Hair follicular keratinocyte (primary cell): Measurements from ENCODE around the gene CCER1. TPM values are rescaled to one million over a fixed set of nuclear protein-coding genes. Genes with fewer than 3 reads are reported as not detected.

ENCODE experiments used
- total RNA-seq: library from RNA; depleted of rRNA; stranded (reverse); fragments of >200 nt; gene quantifications from 2 replicates; pipeline ENCODE4 v1.2.3, GENCODE V29; 2015

The CCER1 gene, protein sequence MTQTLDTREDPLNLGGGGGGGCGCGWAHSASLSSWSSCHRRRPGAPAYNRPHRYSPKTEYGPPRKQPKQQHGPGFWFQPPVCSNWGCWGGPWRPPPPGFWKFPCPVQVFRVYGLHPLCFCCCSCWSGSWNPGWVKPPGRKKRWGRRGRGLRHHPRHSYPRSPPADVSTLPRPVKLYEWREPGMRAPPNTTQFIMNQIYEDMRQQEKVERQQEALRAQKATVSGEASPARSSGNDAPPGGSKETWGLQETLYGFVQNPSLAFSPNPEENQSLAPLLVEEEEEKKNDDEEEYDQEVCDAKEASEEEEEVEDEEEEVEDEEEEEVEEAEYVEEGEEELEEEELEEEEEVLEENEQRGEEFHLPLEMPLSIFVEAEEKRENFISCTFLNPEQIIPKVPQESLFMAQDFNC
- total RNA-seq = not detected in 2 replicates

DNA sequence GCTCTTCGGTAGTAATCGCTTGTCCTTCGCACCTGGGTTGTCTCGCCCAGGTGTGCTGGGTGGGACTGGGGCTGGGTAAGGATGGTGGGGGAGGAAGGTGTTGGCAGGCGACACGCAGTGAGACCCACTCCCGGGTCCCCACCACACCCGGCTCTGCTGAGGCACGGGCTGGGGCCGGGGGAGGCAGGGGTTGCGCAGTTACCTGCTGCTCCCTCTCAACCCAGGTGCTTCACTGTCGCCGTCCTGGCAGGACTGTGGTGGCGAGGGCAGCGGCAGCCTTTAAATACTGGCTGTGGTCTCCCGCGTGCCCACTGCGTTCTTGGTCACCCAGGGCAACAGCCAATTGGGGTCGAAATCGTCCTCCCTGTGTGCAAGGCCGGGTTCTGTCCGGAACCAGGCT lies at the start of gene CCER1:
Gene CCER1, minus strand, starts transcription at position 256 of the 400 bp plus-strand sequence. CDS start 434 bp downstream, outside the sequence.

Other genes with a start within 250 kb of the CCER1 start
- not detected in 2 replicates for gene EPYC, start 49.8 kb upstream of the CCER1 start, total RNA-seq
- gene KERA, start 102.8 kb upstream of the CCER1 start, total RNA-seq = not detected in 2 replicates
- gene LUM, start 156.3 kb upstream of the CCER1 start, total RNA-seq = 0.55 and 7.5 TPM in 2 replicates
- 2.5 and 21.4 TPM in 2 replicates for gene DCN, start 227.6 kb upstream of the CCER1 start, total RNA-seq